H1 (cell line): Measurements from ENCODE around the gene SAE1. TPM values are rescaled to one million over a fixed set of nuclear protein-coding genes. Genes with fewer than 3 reads are reported as not detected.

ENCODE experiments used
- CTCF ChIA-PET: fragments of 300-600 bp; sonication (Branson Sonifier 250); formaldehyde crosslinking; loops from one replicate; lab custom pipeline; 2021; ENCODE audit not compliant: partially characterized antibody; lab: Charles Lee
- POLR2A ChIA-PET: fragments of 300-600 bp; sonication (Branson Sonifier 250); formaldehyde crosslinking; loops from one replicate; lab custom pipeline; 2021; ENCODE audit warnings: inconsistent platforms; ENCODE audit not compliant: partially characterized antibody; lab: Charles Lee
- DNase-seq, 2 experiments: peaks; one replicate each; pipeline versions ENCODE4 v3.0.0 to v3.0.0-alpha.2; 2010 to 2022; ENCODE audit warnings: low spot score in 2 of 2, low read depth in 1 of 2, mixed read lengths in 1 of 2
- FAIRE-seq: peaks from 2 replicates; lab custom pipeline; 2011; peaks lifted over from hg19 to GRCh38; lab: Jason Lieb, UNC
- H2AFZ ChIP-seq: 2 replicates; pipeline ENCODE4 v1.8.1; 2012; ENCODE audit warnings: low read length, inconsistent platforms
- H2AK5ac ChIP-seq: 2 replicates; pipeline ENCODE4 v1.6.1; 2013; ENCODE audit warnings: low read depth, low read length
- H2BK120ac ChIP-seq: replicated peaks from 2 replicates; pipeline ENCODE3; 2013; ENCODE audit warnings: low read depth, low read length, inconsistent platforms
- H2BK12ac ChIP-seq: 2 replicates; pipeline ENCODE4 v1.6.1; 2013; ENCODE audit warnings: low read depth, low read length
- H2BK15ac ChIP-seq: 2 replicates; pipeline ENCODE4 v1.6.1; 2013; ENCODE audit warnings: low read length
- H2BK20ac ChIP-seq: 2 replicates; pipeline ENCODE4 v1.6.1; 2013; ENCODE audit warnings: low read length
- H2BK5ac ChIP-seq: 2 replicates; pipeline ENCODE4 v1.6.1; 2013; ENCODE audit warnings: low read depth, low read length
- H3K14ac ChIP-seq: 2 replicates; pipeline ENCODE4 v1.6.1; 2013; ENCODE audit warnings: inconsistent platforms; ENCODE audit not compliant: insufficient read length
- H3K18ac ChIP-seq: 2 replicates; pipeline ENCODE4 v1.6.1; 2013; ENCODE audit warnings: low read length; ENCODE audit errors: extremely low read depth
- H3K23ac ChIP-seq: 2 replicates; pipeline ENCODE4 v1.6.1; 2013; ENCODE audit warnings: inconsistent platforms; ENCODE audit not compliant: insufficient read length
- H3K23me2 ChIP-seq: 2 replicates; pipeline ENCODE4 v1.6.1; 2013; ENCODE audit warnings: low read depth, low read length
- H3K27ac ChIP-seq: 2 replicates; pipeline ENCODE4 v1.6.1; 2011; ENCODE audit warnings: low read depth, low read length, inconsistent platforms
- H3K27me3 ChIP-seq, 4 experiments: replicated peaks in 1 of 4; 1 replicate in 1 of 4; 2 replicates in 3 of 4; pipeline versions ENCODE4 v1.6.1 to v1.8.1; 2011 to 2013; ENCODE audit warnings: low read length in 3 of 4, mild to moderate bottlenecking in 3 of 4, inconsistent platforms in 2 of 4, mixed read lengths in 2 of 4, moderate library complexity in 1 of 4; ENCODE audit not compliant: control insufficient read depth in 3 of 4, insufficient read depth in 3 of 4; ENCODE audit errors: extremely low read depth in 1 of 4
- H3K36me3 ChIP-seq, 4 experiments: 2 replicates each; pipeline versions ENCODE4 v1.6.1 to v1.8.1; 2011 to 2013; ENCODE audit warnings: mild to moderate bottlenecking in 4 of 4, low read length in 3 of 4, moderate library complexity in 2 of 4, control low read depth in 1 of 4, inconsistent platforms in 1 of 4; ENCODE audit not compliant: insufficient read depth in 4 of 4, control insufficient read depth in 2 of 4
- H3K4ac ChIP-seq: replicated peaks from 2 replicates; pipeline ENCODE3; 2013; ENCODE audit warnings: low read length, low read depth, mixed read lengths, inconsistent platforms; ENCODE audit not compliant: insufficient read length
- H3K4me1 ChIP-seq, 4 experiments: replicated peaks in 1 of 4; 1 replicate in 1 of 4; 2 replicates in 3 of 4; pipeline versions ENCODE4 v1.6.1 to v1.8.1; 2011 to 2013; ENCODE audit warnings: low read length in 3 of 4, inconsistent platforms in 2 of 4, mixed read lengths in 1 of 4; ENCODE audit not compliant: insufficient read depth in 4 of 4, control insufficient read depth in 3 of 4
- H3K4me2 ChIP-seq, 2 experiments: 2 replicates each; pipeline versions ENCODE4 v1.6.1 to v1.8.1; 2011 to 2013; ENCODE audit warnings: low read depth in 2 of 2, low read length in 2 of 2, control low read depth in 1 of 2, inconsistent platforms in 1 of 2, mild to moderate bottlenecking in 1 of 2; ENCODE audit not compliant: insufficient read depth in 1 of 2
- H3K4me3 ChIP-seq, 4 experiments: fragments of 200-600, 300-600 bp in 1 of 4; sonication (generic), shearing (Covaris generic), sonication (Bioruptor Twin) in 1 of 4; 2 replicates each; pipeline versions ENCODE4 v1.5.1 to v1.8.1; 2011 to 2016; ENCODE audit warnings: low read length in 4 of 4, low read depth in 3 of 4, control low read depth in 2 of 4, inconsistent platforms in 2 of 4, mild to moderate bottlenecking in 2 of 4, mixed read lengths in 1 of 4, moderate library complexity in 1 of 4; ENCODE audit not compliant: insufficient read depth in 2 of 4; ENCODE audit errors: extremely low read depth in 1 of 4
- H3K56ac ChIP-seq: replicated peaks from 2 replicates; pipeline ENCODE3; 2013; ENCODE audit warnings: low read depth, mild to moderate bottlenecking, mixed read lengths, low read length, inconsistent platforms; ENCODE audit not compliant: insufficient read length
- H3K79me1 ChIP-seq: 2 replicates; pipeline ENCODE4 v1.6.1; 2013; ENCODE audit warnings: low read depth, low read length, control low read depth
- H3K79me2 ChIP-seq, 2 experiments: 2 replicates each; pipeline versions ENCODE4 v1.6.1 to v1.8.1; 2012 to 2013; ENCODE audit warnings: low read length in 2 of 2, mild to moderate bottlenecking in 2 of 2, inconsistent platforms in 1 of 2; ENCODE audit not compliant: insufficient read depth in 2 of 2, control insufficient read depth in 1 of 2
- H3K9ac ChIP-seq, 4 experiments: replicated peaks in 1 of 4; 1 replicate in 1 of 4; 2 replicates in 3 of 4; pipeline versions ENCODE4 v1.6.1 to v1.8.1; 2011 to 2013; ENCODE audit warnings: low read depth in 3 of 4, low read length in 3 of 4, control low read depth in 2 of 4, mild to moderate bottlenecking in 2 of 4, moderate library complexity in 2 of 4, inconsistent platforms in 1 of 4; ENCODE audit errors: extremely low read depth in 1 of 4
- H3K9me3 ChIP-seq, 2 experiments: 2 replicates each; pipeline versions ENCODE4 v1.6.1 to v1.8.1; 2012 to 2013; ENCODE audit warnings: mild to moderate bottlenecking in 2 of 2, moderate library complexity in 2 of 2, control low read depth in 1 of 2, inconsistent platforms in 1 of 2, low read depth in 1 of 2, low read length in 1 of 2, mixed read lengths in 1 of 2; ENCODE audit not compliant: insufficient read depth in 2 of 2
- H4K20me1 ChIP-seq, 2 experiments: replicated peaks in 1 of 2; 2 replicates each; pipeline versions ENCODE3 to v1.8.1; 2011 to 2013; ENCODE audit warnings: inconsistent platforms in 2 of 2, low read length in 2 of 2, mild to moderate bottlenecking in 1 of 2; ENCODE audit not compliant: insufficient read depth in 2 of 2, control insufficient read depth in 1 of 2
- H4K5ac ChIP-seq: 2 replicates; pipeline ENCODE4 v1.6.1; 2013; ENCODE audit warnings: low read length, low read depth, mixed read lengths, inconsistent platforms; ENCODE audit not compliant: insufficient read length
- H4K8ac ChIP-seq: 2 replicates; pipeline ENCODE4 v1.8.0; 2013; ENCODE audit warnings: mild to moderate bottlenecking, moderate library complexity, low read length, inconsistent platforms; ENCODE audit not compliant: insufficient read depth; ENCODE audit errors: extremely low read depth
- H4K91ac ChIP-seq: replicated peaks from 2 replicates; pipeline ENCODE3; 2013; ENCODE audit warnings: low read length, mixed read lengths, inconsistent platforms; ENCODE audit not compliant: insufficient read length
- BACH1 ChIP-seq: IDR thresholded peaks from 2 replicates; pipeline ENCODE4 v1.6.1; 2012; ENCODE audit warnings: low read length, improper control_type of control experiment
- JUN ChIP-seq: IDR thresholded peaks from 2 replicates; pipeline ENCODE4 v1.6.1; 2011; ENCODE audit warnings: low read depth, mild to moderate bottlenecking, improper control_type of control experiment, low read length
- MAFK ChIP-seq: IDR thresholded peaks from 2 replicates; pipeline ENCODE4 v1.6.1; 2012; ENCODE audit warnings: low read depth, mild to moderate bottlenecking, improper control_type of control experiment, low read length
- NANOG ChIP-seq: IDR thresholded peaks from 2 replicates; pipeline ENCODE4 v1.6.1; 2011; ENCODE audit warnings: low read length, low read depth, mild to moderate bottlenecking, inconsistent platforms; ENCODE audit not compliant: insufficient read depth, poor library complexity, severe bottlenecking
- RXRA ChIP-seq: IDR thresholded peaks from 2 replicates; pipeline ENCODE4 v1.6.1; 2011; ENCODE audit warnings: low read depth, mild to moderate bottlenecking, low read length, moderate library complexity; ENCODE audit not compliant: insufficient read depth
- SAP30 ChIP-seq: fragments of 300-600 bp; sonication (generic); IDR thresholded peaks from 2 replicates; pipeline ENCODE4 v1.7.1; 2012; ENCODE audit warnings: low read length, moderate library complexity, mild to moderate bottlenecking, inconsistent platforms; ENCODE audit not compliant: insufficient read depth, insufficient replicate concordance
- SP4 ChIP-seq: IDR thresholded peaks from 2 replicates; pipeline ENCODE4 v1.6.1; 2012; ENCODE audit warnings: low read length, inconsistent platforms
- WGBS, 2 experiments: shearing (Covaris generic) in 1 of 2; methylation state at CpG; one replicate each; pipeline versions ENCODE4 v1.1.6 to v1.1.7; 2013 to 2015; ENCODE audit warnings: low lambda C conversion rate in 2 of 2, mixed read lengths in 2 of 2, inconsistent platforms in 1 of 2, low coverage in 1 of 2, missing lambda C conversion rate in 1 of 2; ENCODE audit not compliant: insufficient replicate concordance in 2 of 2, insufficient coverage in 1 of 2, insufficient read length in 1 of 2; ENCODE audit errors: extremely low coverage in 1 of 2, missing lambda C conversion rate in 1 of 2; 5-methylcytosine and 5-hydroxymethylcytosine counted together
- polyA plus RNA-seq, 7 experiments: library from polyadenylated mRNA; depleted of rRNA in 3 of 7; stranded (reverse) in 5 of 7; unstranded in 2 of 7; fragments of >200 nt in 5 of 7; fragments of 200-250 nt in 2 of 7; gene quantifications; 1 replicate in 5 of 7; 2 replicates in 1 of 7; 4 replicates in 1 of 7; pipeline versions ENCODE4 v1.2.1 to v1.2.3, GENCODE V29; 2011 to 2013; ENCODE audit warnings: missing spikeins in 2 of 7, mixed read lengths in 2 of 7
- total RNA-seq: library from RNA; stranded (reverse); fragmentation: NEBNext Ultra II Directional; extraction: Animal tissue kit (Norgen Biotek cat#: 25700); gene quantifications from 2 replicates; pipeline ENCODE4 v1.2.1, GENCODE V29; 2021
- TF ChIP-seq, protein P1 (sequence below): IDR thresholded peaks from 2 replicates; pipeline ENCODE4 v1.6.1; 2011; ENCODE audit warnings: low read length, improper control_type of control experiment

Gene SAE1
- total and polyA plus RNA-seq, 2 of the 8 experiments (the other 6 are each of a cell fraction or from before 2014, with no cell fraction given), result 213 to 268 TPM

DNA sequence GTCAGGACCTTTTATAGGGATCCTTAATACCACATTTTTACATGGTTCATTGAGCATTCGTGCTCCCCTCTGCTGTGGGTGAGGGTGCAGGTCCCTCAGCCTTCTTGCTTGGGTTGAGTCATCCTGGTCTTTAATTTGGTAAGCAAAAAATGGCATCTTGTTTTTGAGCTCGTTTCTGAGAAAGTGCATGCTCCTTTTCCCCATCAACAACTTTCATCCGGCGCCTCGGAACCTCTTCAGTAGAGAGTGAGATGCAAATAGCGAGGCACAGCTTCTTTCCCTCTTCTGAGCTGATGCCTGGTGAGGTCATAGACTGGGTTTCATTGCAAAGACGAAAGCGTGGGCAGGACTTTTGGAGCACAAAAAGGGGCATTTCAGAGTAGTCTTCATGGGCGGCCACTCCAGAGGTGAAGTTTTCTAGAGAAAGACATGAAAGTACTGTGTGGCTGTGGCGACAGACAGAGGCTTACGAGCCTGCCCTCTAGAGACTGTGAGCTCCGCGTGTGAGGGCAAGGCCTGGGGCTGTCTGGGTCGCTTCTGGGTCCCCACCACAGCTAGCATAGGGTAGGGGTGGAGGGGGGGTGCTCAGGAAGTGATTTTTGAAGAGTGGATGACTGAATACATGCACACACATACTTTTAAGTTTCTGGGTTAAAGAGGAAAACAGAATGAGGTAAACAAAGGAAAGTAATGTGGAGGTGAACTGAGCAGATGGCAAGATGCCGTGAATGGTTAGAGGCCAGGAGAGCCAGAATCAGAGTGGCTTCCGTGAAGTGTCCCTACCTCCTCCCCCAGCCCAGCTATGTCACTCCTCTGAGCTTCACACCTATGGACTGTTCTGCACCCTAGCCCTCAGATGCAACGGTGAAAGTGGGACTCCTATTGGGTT lies 56.1 kb downstream of the SAE1 start:
- H4K91ac ChIP-seq, result no peak overlapping the region
- H3K4ac ChIP-seq, result no peak overlapping the region
- H4K20me1 ChIP-seq, result peaks cover 4 to 20% of the 10 kb centered on the region in 2 experiments
- no peak overlapping the region for H3K9ac ChIP-seq
- ChIA-PET CTCF (interaction anchor here (0.6 to 2.2 kb wide), 13 partner anchors 9 to 174 kb away, joined by 3 to 15 read pairs (median 4); no protein-coding TSS in a partner anchor), POLR2A (interaction anchor here (0.6 to 2.0 kb wide), 9 partner anchors 11 to 258 kb away, joined by 3 to 6 read pairs (median 4); no protein-coding TSS in a partner anchor)
- no peak overlapping the region for H3K18ac ChIP-seq
- peaks cover 0 to 37% of the 10 kb centered on the region in 2 experiments; a peak in 1 of 4 replicates for H3K79me2 ChIP-seq
- no peak for FAIRE-seq
- no peak overlapping the region for H2BK120ac ChIP-seq
- no peak overlapping the region for H2AFZ ChIP-seq
- whole genome bisulfite sequencing, 2 experiments, result 89% methylated on average over 17 of the region's 17 CpGs; no CpG with 5 or more reads in 1 of the 2 experiments
- no peak overlapping the region for H2BK20ac ChIP-seq
- peaks cover 18 to 58% (median 29%) of the 10 kb centered on the region in 4 experiments for H3K36me3 ChIP-seq
- no peak overlapping the region for H3K14ac ChIP-seq
- no peaks in the 10 kb centered on the region for H3K9me3 ChIP-seq
- H3K79me1 ChIP-seq, result peaks cover 7% of the 10 kb centered on the region
- H3K4me2 ChIP-seq, result no peak overlapping the region
- H3K23me2 ChIP-seq, result no peaks in the 10 kb centered on the region
- H3K23ac ChIP-seq, result no peak overlapping the region
- no peak overlapping the region for H3K27ac ChIP-seq
- no peak overlapping the region for H2BK15ac ChIP-seq
- no peak overlapping the region for H3K4me3 ChIP-seq
- DNase-seq, result no peak
- no peak overlapping the region for H4K5ac ChIP-seq
- 0 out of 7 replicates have a peak, but pooled peaks cover 0 to 2% (median 0%) of the 10 kb centered on the region in 4 experiments for H3K4me1 ChIP-seq
- H2BK12ac ChIP-seq, result no peak overlapping the region
- no peak overlapping the region; the same call in 1 of the 2 replicates for H2BK5ac ChIP-seq
- no peak overlapping the region for H3K56ac ChIP-seq
- H3K27me3 ChIP-seq, result no peaks in the 10 kb centered on the region
- no peak overlapping the region for H2AK5ac ChIP-seq
- no peak overlapping the region for H4K8ac ChIP-seq
- TF ChIP-seq NANOG (no peak), SAP30 (no peak), MAFK (no peak), BACH1 (no peak), RXRA (no peak), JUN (no peak), SP4 (no peak)
- TF ChIP-seq, protein P1, sequence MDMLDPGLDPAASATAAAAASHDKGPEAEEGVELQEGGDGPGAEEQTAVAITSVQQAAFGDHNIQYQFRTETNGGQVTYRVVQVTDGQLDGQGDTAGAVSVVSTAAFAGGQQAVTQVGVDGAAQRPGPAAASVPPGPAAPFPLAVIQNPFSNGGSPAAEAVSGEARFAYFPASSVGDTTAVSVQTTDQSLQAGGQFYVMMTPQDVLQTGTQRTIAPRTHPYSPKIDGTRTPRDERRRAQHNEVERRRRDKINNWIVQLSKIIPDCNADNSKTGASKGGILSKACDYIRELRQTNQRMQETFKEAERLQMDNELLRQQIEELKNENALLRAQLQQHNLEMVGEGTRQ, result no peak
